Stimulated activated CD4-positive, alpha-beta T cell treated with anti-CD3 and anti-CD28 coated beads, Interleukin-1b, Interleukin-23, amount 100 ng/mL, for 1 hour (primary cell): ENCODE data around the gene CLCN2.

ENCODE experiments used
- DNase-seq, 2 donors: peaks; one replicate each; pipeline ENCODE4 v3.0.0-alpha.2; 2020; ENCODE audit warnings: low read depth in 2 of 2

The CLCN2 gene

DNA sequence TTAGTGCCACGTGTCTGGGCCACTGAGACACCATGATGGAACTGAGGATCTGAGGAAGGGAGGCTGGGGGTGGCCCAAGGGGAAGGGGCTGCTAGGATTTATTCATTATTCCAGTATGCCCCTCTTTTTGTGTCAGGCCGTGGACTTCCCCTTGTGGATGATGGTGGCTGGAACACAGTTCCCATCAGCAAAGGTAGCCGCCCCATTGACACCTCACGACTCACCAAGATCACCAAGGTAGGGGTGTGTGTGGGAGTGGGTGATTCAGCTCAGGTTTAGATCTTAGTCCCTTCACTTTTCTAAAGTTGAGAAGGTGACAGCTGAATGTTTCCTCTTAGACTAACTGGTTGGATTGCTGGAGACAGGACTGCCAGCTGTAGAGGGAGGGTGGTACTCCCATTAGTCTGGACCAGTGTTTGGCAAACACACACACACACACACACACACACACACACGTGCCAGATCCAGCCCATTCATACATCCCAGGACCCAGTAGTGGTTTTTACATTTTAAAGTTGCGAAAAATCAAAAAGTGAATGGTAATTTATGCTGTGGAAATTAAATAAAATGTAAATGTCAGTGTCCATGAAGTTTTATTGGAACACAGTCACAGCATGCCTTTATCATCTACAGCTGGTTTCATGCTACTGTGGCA, 35.6 kb downstream of the CLCN2 start:
- DNase-seq = peak in 1 of 2 donors; percentile 26

DNA sequence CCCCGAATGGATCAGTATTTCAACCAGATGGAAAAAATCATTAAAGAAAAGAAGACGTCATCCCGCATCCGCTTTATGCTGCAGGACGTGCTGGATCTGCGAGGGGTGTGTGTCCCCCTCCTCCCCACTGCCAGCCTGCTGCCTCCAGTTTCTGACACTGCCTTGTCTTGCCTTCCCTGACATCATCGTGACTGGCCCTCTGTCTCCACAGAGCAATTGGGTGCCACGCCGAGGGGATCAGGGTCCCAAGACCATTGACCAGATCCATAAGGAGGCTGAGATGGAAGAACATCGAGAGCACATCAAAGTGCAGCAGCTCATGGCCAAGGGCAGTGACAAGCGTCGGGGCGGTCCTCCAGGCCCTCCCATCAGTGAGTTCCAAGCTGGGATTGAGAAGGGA, 36.1 kb downstream of the CLCN2 start:
- no peak for DNase-seq

DNA sequence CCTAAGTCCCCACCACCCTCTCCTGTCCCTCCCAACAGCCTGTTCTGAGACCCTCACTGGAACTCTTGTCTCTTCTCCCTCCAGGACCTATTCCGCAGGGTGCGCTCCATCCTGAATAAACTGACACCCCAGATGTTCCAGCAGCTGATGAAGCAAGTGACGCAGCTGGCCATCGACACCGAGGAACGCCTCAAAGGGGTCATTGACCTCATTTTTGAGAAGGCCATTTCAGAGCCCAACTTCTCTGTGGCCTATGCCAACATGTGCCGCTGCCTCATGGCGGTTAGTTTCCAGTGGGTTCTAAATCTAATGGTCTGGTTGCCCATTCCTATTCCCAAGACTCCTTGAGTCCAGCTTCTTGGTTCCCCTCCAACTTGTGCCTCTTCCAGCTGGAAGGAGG, 37.7 kb downstream of the CLCN2 start:
- no peak for DNase-seq

DNA sequence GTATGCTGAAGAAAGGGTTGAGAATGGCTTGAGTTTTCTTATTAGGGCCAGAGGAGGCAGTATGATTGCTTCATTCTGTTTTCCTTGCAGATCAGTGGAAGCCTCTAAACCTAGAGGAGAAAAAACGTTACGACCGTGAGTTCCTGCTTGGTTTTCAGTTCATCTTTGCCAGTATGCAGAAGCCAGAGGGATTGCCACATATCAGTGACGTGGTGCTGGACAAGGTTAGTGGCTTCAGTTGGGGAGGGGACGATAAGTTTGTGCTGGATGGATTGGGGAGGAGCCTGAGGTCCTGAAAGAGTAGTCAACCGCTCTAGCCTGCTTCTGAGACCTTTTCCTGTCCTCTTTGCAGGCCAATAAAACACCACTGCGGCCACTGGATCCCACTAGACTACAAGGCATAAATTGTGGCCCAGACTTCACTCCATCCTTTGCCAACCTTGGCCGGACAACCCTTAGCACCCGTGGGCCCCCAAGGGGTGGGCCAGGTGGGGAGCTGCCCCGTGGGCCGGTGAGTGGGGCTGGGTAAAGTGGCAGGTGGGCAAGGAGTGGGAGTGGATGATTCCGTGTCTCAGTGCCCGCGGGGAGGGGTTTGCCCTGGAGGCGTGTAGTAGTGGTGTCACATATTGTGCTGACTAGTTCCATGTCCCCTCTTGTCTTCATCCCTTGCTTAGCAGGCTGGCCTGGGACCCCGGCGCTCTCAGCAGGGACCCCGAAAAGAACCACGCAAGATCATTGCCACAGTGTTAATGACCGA, 38.5 kb downstream of the CLCN2 start:
- no peak for DNase-seq

DNA sequence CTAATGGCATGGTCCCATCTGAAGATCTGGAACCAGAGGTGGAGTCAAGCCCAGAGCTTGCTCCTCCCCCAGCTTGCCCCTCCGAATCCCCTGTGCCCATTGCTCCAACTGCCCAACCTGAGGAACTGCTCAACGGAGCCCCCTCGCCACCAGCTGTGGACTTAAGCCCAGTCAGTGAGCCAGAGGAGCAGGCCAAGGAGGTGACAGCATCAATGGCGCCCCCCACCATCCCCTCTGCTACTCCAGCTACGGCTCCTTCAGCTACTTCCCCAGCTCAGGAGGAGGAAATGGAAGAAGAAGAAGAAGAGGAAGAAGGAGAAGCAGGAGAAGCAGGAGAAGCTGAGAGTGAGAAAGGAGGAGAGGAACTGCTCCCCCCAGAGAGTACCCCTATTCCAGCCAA, 39.7 kb downstream of the CLCN2 start:
- no peak for DNase-seq

DNA sequence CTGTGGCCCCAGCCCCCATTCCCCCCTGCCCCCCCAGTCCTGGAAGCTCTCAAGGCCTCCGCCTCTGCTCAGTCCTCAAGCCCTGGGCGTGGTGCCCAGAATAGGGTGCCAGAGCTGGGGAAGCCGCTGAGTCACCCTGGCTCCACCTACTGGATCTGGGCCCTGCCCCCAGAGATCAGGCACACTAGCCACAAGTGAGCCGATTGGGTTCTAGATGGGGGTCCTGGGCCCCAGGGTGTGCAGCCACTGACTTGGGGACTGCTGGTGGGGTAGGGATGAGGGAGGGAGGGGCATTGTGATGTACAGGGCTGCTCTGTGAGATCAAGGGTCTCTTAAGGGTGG, 41.3 kb downstream of the CLCN2 start:
- no peak for DNase-seq

DNA sequence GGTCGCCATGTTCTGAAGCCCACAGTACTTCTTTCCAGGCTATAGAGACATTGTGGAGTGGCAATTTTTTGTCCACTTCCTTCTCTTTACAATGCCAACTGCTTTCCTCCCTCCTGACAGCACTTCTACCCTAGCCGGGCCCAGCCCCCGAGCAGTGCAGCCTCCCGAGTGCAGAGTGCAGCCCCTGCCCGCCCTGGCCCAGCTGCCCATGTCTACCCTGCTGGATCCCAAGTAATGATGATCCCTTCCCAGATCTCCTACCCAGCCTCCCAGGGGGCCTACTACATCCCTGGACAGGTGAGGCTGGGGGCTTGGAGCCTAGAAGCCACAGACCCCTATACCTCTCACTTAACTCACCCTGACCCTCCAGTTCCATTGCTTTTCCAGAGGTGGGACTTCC, 44.2 kb downstream of the CLCN2 start:
- no peak for DNase-seq

DNA sequence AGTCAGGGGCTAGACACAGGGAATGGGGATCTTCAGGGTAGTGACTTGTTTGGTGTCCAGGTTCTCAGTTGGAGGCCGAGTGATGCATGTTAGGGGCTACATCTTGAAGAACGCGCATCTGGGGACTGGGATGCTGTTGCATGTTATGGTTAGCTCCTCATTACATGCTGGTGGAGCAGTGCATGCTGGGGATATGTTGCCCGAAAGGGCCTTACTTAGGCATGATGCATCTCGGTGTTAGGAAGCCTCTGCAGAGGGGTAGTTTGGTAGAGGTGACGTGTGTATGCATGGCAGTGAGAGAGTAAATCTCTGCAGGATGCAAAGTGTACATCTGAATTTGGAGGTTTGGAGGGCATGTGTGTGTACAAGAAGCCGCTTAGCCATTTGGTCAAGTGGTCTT, 44.6 kb downstream of the CLCN2 start:
- DNase-seq = no peak

DNA sequence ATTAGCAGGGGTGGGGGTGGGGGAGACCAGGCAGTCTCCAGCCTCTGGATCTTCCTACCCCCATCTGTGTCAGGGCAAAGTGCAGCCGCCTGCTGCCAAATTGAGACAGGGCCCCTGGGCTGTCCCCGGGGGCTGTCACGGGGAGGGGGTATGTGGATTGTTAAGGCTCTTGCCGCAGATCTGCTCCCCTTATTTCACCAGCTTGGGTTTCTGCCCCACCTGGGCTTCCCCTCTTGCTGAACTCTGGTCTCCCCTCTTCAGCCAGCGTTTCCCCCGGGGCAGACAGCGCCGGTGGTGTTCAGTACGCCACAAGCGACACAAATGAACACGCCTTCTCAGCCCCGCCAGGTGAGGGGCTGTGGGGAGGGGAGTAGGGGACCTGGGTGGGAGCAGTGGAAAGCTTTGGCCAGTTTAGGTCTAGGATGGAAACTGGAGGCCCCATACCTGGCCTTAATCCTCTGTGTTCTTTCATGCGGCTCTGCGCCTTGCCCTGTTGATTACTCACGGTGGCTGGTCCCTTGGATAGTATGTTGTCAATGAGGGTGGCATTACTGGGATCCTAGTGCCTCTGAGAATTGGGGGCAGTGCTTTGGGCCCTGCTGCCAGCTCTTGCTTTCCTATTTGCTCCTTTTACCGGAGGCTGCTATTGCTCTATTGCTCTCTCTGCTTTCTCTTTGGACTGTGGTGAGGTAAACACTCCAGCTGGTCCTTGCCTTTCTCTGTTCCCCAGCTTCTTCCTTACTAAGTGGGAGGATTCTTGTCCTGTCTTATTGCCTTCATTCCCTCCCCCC, 45.3 kb downstream of the CLCN2 start:
- no peak for DNase-seq

DNA sequence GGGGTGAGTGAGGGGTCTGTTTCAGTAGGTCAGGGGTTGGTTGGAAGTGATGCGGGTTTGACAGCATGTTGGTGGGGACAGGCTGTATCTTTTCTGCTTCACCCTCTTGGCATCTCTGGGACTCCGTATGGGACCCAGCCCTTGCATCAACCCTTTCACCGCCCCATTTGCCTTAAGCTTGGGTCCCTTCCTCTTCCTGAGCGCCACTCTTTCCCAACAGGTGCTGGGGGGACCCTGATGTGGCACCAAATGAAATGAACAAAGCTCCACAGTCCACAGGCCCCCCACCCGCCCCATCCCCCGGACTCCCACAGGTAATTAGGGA, 45.9 kb downstream of the CLCN2 start:
- no peak for DNase-seq

DNA sequence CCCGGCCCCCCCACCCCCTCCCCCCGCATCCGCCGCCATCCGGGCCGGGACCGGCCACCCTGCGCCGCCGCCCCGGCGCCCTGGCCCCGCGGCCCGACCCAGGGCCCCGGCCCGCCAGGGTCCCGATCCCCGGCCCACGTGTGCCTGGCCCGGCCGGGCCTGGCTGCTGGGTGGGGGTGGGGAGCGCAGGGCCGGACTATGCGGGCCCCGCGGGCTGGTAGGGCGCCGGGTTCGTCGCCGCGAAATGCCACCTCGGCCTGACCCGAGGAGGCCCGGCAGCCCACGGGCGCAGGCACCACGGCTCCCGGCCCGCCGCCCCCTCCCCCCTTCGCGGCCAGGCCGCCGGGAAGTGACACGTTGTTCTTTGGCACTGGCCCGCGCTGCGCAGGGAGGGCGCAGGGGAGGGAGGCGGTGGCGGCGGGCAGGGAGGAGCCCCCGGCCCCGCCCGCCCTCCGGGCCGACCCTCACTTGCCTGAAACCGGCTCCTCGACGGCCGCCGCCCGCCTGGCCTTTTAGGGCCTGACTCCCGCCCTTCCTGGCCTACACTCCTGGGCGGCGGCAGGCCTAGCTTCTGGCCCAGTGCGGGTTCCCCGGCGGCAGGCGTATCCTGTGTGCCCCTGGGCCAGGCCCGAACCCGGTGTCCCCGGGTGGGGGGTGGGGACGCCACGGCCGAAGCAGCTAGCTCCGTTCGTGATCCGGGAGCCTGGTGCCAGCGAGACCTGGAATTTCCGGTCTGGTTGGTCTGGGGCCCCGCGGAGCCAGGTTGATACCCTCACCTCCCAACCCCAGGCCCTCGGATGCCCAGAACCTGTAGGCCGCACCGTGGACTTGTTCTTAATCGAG, 46.5 kb downstream of the CLCN2 start:
- peak in 1 of 2 donors; percentile 39 for DNase-seq

DNA sequence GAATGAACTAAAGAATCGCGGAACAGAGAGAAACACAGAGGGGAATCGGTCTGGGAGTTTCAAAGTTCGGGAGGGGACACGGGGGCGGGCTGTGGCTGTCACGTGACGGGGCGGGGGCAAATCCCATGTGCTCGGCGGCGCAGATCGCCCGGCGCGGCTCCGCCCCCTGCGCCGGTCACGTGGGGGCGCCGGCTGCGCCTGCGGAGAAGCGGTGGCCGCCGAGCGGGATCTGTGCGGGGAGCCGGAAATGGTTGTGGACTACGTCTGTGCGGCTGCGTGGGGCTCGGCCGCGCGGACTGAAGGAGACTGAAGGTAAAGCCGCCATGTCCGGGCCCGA, 47.1 kb downstream of the CLCN2 start, which contains the start of gene EIF4G1:
TSS of gene EIF4G1 (plus strand) at position 244 of the 337 bp plus-strand sequence. CDS start 1,191 bp downstream, outside the sequence.
- peak; percentile 81 to 88 for DNase-seq

DNA sequence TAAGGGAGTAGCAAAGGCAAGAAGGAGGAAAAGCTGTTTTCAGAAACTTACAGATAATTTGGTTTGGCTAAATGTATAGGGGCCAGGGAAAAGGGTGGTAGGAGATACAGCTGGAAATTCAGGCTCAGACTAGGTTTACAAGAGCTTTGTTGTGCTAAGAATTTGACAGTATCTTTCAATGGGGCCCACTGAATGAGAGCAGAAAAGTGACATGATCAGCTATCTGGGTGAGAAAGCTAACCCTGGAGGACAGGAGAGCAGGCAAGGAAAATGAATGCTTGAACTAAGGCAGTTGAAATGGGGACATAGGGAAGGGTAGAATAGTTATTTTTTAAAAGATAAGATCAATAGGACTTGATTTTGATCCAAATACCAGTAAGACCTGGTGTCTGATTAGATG, 49.8 kb downstream of the CLCN2 start:
- no peak for DNase-seq

DNA sequence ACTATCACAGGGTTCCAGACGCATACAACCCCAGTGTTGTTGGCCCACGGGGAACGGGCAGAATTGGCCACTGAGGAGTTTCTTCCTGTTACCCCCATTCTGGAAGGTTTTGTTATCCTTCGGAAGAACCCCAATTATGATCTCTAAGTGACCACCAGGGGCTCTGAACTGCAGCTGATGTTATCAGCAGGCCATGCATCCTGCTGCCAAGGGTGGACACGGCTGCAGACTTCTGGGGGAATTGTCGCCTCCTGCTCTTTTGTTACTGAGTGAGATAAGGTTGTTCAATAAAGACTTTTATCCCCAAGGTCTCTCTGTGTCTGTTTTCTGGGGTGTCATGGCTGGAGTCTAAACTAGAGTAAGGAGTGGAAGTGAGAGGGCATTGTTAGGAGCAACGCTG, 52.7 kb downstream of the CLCN2 start:
- no peak for DNase-seq

DNA sequence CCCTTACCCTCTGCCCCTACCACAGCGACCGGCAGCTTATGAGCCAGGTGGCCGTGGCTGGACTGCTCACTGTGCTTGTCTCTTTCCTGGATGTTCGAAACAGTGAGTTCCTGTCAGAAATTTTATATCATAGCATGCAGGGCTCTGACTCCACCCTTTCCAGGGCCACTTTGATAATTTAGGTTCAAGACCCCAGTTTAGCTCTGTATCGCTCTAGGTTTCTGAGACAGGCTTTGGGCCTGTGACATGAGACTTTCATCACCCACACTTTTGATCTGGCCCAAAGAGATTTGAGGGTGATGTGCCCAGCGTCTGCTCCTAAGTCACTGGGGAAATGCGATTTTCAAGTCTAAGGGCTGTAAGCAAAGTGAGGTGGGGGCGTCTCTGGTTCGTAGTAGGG, 53.5 kb downstream of the CLCN2 start:
- no peak for DNase-seq

DNA sequence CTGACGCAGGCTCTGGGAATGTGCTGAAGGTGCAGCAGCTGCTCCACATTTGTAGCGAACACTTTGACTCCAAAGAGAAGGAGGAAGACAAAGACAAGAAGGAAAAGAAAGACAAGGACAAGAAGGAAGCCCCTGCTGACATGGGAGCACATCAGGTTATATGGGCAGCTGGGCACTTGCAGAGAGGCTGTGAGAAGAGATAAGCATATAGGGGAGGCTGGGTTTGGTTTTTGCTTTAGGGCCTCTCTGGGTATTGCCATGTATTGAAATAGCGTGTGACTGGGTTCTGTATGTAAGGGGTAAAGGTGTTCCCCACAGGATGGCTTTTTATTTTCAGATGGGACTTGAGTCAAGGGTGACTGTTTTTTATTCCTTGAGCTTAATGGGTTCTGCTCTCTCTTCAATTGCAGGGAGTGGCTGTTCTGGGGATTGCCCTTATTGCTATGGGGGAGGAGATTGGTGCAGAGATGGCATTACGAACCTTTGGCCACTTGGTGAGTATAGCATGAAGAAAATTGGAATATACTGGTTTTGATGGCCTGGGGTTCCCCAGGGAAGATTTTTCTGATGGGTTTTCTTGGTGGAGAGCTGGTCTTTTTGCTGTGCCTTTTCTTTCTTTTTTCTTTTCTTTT, 54.9 kb downstream of the CLCN2 start:
- no peak for DNase-seq

DNA sequence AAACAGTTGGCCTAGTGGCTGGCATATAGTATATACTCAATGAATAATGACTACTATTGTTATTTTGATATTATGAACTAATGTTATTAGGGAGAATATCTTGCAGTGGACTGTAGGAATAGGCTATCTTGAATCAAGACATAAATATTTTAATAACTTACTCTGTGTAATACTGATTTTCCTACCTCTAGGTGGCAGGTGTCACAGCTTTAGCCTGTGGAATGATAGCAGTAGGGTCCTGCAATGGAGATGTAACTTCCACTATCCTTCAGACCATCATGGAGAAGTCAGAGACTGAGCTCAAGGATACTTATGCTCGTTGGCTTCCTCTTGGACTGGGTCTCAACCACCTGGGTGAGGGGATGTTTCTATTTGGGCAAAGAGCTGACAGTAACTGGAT, 55.8 kb downstream of the CLCN2 start:
- no peak for DNase-seq

DNA sequence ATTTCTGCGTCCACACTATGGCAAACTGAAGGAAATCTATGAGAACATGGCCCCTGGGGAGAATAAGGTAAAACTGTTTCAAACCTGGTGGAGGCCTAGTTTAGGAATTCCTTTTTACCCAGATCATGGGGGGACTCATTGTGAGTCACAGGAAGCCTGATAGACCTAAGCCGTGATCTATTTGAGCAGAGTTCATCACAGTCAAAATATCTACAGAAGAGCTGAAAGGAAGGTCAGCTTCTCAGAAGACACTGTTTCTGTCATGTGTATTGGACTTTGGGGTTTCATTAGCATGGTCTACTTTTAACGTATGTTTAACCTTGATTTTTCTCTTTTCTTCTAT, 61.1 kb downstream of the CLCN2 start:
- DNase-seq = no peak

DNA sequence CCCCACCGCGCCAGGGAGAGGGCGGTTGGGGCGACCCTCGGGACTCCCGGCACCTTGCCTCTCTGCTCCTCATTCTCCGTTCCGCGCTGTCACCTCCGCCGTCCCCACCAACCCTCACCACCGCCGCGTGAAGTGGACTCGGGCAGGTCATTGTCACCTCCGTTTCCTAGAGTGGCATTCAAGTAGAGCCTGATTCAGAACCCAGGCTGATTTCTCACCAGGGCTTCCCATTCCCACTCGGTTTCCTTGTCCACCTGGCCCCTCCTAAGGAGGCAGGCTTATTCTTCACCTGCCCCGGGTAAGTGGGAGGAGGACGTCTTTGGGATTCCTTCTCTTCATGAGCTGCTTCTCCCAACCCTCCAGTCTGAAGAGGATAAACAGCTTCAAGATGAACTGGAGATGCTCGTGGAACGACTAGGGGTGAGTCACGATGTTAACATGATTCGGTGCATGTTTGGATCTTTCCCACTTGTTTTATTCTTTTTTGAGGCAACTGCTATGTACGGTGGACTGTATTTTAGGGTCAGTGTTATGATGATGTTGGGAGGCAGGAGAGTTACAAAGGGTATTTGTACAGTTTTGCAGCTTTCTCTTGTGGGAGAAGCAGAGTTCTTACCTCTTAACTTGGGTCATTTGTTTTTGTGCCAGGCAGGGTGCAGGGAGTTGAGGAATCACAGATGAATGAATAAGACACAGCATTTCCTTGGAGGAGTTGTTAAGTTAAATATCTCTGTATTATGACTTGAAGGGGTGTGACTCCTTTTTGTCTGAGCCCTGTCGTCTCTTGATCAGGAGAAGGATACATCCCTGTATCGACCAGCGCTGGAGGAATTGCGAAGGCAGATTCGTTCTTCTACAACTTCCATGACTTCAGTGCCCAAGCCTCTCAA, 61.7 kb downstream of the CLCN2 start:
- DNase-seq = no peak

DNA sequence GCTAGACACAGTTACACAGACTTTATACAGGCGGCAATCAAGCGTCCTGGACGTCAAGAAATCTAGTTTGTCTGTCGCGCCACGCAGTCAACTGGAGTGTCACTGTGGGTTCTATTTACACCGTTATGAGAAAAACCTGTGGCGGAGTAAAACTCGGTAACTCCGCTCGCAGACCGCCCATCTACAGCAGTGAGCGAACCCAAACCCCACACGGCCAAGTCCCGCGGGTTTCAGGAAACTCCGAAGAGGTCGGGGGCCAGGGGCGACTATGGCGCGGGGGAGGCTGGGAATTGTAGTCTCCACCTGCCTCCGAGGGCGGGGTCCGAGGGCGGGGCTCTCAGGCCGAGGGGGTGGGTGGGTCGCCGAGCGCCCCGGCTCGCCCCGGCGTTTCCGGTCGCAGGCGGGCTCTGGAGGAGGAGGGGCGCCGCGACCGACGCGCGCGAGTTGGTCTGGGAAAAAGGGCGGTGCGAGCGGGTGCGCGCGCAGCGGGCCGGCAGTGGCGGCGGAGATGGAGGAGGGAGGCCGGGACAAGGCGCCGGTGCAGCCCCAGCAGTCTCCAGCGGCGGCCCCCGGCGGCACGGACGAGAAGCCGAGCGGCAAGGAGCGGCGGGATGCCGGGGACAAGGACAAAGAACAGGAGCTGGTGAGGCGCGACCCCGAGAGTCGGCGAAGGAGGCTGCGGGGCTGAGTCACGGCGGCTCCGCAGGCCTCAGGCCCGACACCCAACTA, 62.5 kb downstream of the CLCN2 start, which contains the start of gene PSMD2:
TSS of gene PSMD2 (plus strand) at position 483 of the 729 bp plus-strand sequence. CDS start at position 509, 26 bp downstream.
- DNase-seq = peak; percentile 97
